HK-2 (cell line): ENCODE results near the gene OFD1.

ENCODE experiments used
- DNase-seq: peaks from one replicate; pipeline ENCODE4 v3.0.0-alpha.2; 2018; ENCODE audit not compliant: unreplicated experiment

OFD1 gene

DNA sequence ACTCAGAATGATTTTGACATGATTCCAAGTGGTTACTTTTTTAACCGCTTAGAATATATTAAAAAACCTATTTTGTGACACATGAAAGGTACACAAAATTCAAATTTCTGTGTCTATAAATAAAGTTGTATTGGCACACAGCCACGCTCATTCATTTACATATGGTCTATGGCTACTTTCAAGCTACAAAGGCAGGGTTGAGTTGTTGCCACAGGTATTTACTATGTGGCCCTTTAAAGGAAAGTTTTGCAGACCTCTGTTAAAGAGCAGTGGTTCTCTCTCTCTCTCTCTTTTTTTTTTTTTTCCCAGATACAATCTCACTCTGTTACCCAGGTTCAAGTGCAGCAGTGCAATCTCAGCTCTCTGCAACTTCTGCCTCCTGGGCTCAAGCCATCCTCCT, 59.3 kb downstream of the OFD1 start:
- no peak for DNase-seq

DNA sequence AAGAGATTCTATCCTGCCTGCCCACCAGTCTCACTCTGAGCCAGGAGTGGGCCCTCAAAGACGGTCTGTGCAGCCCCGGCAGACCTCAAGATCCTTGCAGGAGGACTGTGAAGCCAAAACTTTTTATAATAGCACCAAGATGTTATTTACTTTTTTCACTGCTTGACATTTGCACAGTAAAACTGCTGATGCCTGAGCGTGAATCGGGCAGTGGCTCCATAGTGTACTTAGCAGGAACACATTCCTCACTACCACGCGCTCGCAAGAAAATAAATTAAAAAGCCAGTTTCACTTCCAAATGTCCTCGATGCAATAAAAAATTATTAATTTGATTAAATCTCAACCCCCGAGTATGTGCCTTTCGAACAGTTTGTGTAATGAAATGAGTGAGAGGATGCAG, 59.9 kb downstream of the OFD1 start:
- no peak for DNase-seq

DNA sequence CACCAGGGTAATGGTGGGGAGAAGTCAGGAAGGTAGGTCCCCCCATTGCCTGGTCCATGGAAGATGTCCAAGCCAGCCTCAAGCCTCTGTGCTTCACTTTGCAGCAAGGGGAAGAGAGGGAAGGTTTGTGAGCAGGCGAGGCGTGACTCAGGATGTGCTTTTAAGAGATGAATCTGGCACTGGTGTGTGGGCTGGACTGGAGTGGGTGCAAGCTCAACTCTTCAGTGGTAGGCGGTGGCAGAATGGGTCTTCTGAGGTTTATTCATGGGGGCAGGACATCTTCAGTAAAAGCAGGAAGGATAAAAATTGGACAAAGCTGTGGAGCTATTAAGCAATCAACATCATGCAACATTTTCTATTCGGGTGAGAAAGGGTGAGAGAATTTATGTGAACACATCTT, 63.0 kb downstream of the OFD1 start:
- DNase-seq: no peak

DNA sequence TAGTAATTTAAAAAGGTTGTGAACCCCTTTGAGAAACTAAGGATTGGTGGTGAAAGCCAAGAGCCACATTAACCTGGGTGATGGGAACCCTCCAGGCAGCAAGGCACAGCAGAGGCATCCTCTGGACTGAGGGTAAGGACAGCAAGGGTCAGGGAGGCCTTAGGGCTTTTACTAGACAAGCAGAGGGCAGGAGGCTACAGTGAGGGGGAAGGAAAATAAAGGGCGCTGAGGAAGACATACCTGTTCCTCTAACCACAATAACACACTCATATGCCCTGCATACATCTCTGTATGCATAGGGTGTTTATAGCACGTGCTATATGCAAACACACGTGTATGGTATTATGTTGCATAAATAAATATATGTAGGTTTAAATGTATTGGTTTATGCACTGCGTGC, 63.6 kb downstream of the OFD1 start:
- DNase-seq: no peak

DNA sequence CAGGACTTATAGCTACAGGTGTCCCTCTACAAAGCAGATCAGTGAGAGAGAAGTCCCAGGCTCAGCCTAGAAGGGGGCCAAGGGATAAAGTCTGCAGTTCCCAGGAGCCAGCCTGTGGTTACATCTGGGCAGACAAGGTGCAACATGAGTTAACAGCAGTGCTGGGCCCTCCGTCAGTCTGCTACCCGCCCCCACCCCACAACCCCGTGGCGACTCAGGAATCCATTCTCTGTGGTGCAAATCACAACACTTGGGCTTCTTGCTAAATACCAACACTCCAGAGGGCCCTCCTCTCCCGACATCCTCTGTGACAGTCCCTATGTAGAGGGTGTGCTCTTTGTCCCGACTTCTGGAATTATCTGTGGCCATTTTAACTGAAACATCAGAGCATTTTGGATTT, 68.6 kb downstream of the OFD1 start:
- DNase-seq: no peak

DNA sequence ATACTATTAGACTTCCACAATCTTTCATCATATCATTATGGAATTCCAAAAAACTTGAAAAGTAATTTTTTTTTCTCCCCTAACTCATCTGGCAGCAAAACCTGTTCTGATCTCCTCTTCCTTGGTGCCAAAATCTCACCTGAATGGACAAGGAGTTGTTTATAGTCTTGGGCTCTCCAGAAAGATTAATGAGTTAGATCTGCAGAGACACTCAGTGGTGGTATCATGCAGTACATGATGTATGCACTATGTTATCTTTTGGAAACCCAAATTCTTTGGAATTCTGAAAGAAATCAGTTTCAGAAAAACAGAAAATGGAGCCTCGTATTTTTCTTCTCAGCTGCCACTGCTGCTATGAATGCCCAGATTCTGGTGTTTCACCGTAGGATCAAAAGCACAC, 70.7 kb downstream of the OFD1 start:
- no peak for DNase-seq

DNA sequence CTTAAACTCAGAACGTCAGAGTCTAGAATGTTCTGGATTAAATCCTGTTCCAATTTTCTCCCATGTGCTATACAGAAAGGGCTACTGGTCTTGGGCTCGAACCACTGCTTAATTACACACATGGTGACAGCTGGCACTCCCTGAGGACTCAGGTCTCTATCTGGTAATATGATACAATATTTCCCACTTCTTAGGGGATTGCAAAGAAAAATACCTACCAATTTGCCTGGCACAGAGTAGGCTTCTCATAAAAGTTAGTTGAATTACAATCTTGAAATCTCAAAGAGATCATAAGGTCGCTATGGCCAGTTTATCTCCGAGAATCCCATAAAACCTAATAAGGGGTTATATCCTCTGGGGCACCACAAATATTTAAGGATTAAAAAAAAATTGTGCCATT, 73.7 kb downstream of the OFD1 start:
- no peak for DNase-seq

DNA sequence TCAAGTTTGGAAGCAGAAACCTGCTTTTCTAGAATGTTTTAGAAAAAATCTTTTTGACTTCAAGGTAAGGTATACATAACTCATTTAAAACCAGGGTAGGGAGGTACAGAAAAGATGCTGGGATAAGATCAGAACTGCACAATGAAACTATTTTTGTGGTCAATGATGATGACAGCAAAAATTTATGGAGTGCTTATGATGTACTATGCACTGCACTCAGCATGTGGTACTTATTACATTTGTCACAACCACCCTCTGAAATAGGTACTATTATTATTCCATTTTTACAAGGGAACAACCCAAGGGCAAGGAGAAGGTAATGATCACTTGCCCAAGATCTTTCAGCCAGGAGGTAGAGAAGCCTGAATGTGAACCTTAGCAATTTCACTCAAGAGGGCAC, 74.3 kb downstream of the OFD1 start:
- no peak for DNase-seq

DNA sequence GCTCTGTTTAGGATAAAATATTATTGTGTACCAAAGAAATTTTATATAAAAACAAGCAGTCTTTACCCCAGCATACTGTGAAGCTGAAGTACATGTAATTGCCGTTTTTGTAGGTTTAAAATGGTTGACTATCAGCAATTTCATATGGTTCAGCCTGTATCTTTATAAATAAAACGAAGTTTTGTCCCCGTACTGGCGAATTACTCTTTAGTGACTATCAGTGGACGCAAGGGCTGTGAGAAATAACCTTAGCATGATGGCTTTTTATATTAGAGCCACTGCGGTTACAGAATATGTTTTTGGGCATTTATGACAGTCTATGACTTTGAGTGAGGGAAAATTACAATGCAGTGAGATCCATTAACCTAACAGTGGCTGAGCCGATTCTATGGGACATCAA, 81.1 kb downstream of the OFD1 start:
- DNase-seq: no peak

DNA sequence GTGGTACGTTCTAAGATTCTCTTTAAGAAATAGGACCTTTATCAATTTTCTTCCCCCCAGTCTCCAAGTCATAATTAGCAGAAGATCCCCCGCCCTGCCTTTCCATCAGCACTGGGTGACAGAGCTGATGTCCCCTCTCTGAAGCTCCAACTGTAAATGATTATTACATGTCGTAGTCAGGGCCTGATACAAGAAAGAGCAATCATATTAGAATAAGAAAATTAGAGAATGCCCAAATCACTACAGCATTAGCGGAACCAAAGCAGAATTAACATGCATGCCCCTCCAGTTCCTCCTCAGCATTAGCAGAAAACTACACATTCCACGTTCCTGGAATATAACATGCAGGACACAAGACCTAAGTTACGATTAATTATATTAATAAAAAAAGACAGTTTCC, 81.6 kb downstream of the OFD1 start:
- DNase-seq: no peak

DNA sequence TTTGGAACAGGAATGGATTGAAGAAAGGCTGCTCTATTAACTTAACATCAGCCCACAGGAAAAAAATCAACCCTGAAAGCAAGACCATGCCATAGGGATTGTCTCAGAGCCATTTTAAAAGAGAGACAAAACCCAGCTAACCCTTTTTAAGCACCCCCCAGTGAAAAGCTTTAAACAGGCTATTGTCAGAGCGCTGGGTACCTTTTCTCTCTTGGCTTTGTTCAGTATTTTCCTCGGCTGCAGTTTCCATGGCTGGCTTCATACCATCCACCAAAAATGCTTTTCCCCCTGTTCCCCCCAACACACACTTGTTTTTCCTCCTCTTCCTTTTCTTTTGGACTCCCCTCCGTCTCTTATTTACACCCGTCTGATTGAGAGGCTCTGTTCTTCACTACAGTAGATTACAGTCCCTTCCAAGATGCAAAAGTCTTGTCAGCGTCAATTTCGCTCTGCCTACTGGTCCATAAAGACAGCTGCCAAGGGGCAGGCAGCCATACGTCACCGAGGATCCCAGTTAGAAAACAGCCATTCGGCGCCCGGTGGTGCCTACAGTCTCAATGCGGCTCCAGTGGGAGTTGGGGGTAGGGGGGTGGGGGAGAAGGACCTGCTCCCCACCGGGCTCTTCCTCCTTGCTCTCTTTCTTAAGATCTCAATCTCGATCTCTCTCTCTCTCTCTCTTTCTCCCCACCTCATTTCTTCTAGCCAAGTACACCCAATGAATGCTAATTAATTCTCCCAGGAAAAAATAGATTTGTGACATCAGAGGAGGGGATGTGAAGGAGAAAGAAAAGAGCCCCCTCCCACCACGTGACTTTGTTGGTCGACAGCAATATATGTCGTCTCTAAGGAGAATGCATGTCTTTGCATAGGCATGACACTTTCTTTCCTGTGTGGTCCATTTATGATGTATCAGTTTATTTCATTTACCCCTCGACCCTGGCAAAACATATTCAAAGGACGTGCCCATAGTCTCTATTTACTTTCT, 82.4 kb downstream of the OFD1 start, which contains the start of gene GPM6B:
Gene GPM6B (minus strand): TSS at position 451 of the 985 bp plus-strand sequence. CDS start 189 bp downstream, at position 262.
- no peak for DNase-seq
